HuH-7.5 (cell line): ENCODE data around the gene RASSF6.
"Not testable (repeated sequence)": the region's sequence is repeated elsewhere in the genome, so short reads cannot be mapped to it uniquely, and the experiment has no call there.

Source experiments
- DNase-seq: peaks from one replicate; pipeline ENCODE4 v3.0.0; 2011; ENCODE audit warnings: low spot score

The RASSF6 gene

GRCh38 chr4:73576381-73576780 lies 43.9 kb downstream of the RASSF6 start:
- DNase-seq: no peak

GRCh38 chr4:73575660-73576059 lies 44.6 kb downstream of the RASSF6 start:
- no peak for DNase-seq

DNA sequence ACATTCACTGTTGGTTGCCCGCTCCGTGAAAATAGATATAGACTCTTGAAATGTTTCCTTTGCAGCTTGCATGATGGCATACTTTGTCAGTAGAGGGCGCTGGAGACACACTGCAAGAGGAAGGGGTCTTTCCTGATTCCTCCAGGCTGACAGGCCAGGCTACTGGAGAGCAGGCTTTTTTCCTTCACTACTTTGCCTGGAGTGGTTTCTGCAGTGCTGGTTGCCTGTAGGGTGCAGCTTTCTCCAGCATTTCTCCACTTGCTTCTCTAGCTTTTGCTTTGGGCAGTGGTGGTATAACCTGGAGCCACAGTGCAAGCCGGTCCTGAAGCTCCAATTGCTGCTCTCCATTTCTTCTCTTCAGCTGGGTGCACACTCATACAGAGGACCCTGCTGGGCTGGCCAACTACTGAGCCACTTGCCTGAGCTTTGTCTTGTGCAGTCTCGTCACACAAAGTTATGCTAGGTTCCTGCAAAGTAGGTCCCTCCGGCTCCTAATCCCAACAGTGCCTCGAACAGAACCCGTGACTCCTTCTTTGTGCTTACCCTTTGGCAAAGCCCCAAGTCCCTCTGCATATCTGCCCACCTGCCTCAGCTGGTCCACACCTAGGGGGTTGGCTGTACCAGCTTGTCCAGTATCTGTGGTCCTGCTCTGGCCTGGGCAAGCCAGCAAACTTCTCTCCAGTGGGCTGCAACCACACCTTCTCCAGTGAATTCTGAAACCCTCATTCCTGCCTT lies 46.3 kb downstream of the RASSF6 start:
- DNase-seq: peak; percentile 7

GRCh38 chr4:73550865-73551264 lies 69.4 kb downstream of the RASSF6 start:
- not testable (repeated sequence) for DNase-seq

DNA sequence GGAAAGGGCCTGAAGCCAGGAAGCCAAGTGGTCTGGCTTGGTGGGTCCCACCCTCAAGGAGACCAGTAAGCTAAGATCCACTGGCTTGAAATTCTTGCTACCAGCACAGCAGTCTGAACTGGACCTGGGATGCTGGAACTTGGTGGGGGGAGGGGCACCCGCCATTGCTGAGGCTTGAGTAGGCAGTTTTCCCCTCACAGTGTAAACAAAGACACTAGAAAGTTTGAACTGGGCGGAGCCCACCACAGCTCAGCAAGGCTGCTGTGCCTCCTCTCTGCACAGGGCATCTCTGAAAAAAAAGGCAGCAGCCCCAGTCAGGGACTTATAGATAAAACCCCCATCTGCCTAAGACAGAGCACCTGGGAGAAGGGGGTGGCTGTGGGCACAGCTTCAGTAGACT lies 75.6 kb downstream of the RASSF6 start:
- no peak for DNase-seq

DNA sequence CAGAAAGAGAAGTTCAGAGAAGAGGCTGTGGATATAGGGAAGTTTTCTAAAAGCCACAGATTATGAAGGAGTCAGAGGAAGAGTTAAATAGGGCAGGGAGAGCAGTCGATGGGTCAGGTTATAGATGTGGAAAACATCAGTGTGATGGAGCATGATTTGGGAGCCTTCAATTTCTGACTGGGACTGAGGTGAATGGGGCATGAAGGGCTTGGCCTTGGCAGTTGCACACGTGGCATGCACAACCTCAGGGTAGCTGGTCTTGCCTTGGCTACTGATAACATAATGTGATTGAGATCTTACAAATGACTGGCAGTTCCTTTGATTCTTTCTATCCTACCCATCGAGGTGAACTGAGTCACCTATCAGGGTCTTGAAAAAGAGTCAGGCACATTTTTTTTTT lies 79.0 kb downstream of the RASSF6 start:
- no peak for DNase-seq

GRCh38 chr4:73540826-73541225 lies 79.4 kb downstream of the RASSF6 start:
- DNase-seq: no peak

DNA sequence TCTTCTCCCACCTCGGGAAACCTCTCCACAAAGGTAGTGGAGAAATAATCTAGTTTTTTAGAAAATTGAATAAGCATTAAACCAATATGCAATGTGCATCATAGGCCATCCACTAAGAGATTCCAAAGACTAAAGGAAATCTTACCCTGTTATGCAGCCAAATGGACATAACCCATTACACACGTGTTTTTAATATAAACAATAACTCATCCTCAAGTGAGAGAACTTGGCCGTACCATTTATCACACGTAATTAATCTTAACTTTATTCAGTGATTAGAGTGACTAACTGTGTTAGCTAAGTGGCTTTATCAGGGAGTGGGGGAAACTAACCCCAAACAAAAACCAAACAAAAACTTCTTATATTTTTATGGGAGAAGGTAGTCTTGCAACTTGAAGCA lies 80.8 kb downstream of the RASSF6 start:
- no peak for DNase-seq

DNA sequence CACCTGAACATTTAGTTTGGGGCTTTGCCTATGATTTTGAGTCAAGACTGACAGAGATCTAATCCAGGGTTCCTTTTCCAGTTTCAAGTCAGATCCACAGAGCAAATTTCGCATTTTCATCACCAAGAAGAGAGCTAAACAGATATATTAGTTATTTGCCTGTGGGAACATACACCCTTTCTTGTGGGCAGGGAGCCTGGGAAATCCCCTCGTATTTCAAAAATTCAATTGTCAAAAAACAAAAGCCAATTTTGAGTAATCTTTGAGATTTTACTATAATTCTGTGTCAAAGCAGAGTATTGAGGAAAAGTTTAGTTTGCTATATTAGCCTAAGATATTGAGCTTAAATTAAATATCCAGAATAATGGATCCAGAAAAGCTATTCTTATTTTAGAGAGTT lies 82.1 kb downstream of the RASSF6 start:
- no peak for DNase-seq

GRCh38 chr4:73533515-73534422 lies 86.5 kb downstream of the RASSF6 start:
- no peak for DNase-seq

DNA sequence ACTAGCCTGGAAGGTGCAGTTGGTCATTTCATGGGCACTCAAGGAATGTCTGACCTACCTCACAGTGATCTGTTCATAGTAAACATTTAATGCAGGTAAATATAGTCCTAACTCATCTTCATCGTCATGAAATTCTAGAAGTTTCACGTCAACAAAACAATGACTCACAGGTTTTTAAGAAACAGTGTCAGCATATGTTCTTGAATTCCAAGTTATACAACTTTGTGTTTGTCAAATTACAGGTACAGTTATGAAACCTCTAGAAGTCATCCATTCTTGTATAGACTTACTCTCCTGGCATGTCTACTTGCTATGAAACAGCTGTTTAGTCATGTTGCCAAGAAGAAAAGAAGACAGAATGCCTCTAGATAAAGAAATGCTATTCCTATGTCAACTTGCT lies 92.1 kb downstream of the RASSF6 start:
- no peak for DNase-seq

- no peak for DNase-seq
These were observed 93.0 kb downstream of the RASSF6 start for GRCh38 chr4:73527196-73527595.

- no peak for DNase-seq
These were observed 94.6 kb downstream of the RASSF6 start for GRCh38 chr4:73525611-73526010.

- no peak for DNase-seq
These were observed 97.1 kb downstream of the RASSF6 start for GRCh38 chr4:73523126-73523525.
